ENCODE measurements around the gene VPS16. TPM values are rescaled to one million over a fixed set of nuclear protein-coding genes. Genes with fewer than 3 reads are reported as not detected.

The VPS16 gene
- total and polyA plus RNA-seq, 10 donors: 32.0 to 104 (median 44.5) TPM

- intact Hi-C loops (cut with DNase I; ENCODE audit: low total_unique reads): no loop called here
- Histone ChIP-seq H3K4me1 (peaks cover 0 to 34% (median 12%) of the 10 kb centered on the region in 6 donors), H3K27me3 (replicated peaks in 1 of 7) (no peaks in the 10 kb centered on the region), H3K4me3 (no peak overlapping the region), H3K27ac (peak overlapping the region in 3 of 8 donors; percentile 22 to 86 (median 50)), H3K9me3 (no peaks in the 10 kb centered on the region), H3K36me3 (peaks cover 0 to 79% (median 60%) of the 10 kb centered on the region in 6 donors)
- TF ChIP-seq POLR2AphosphoS5 (IDR thresholded peaks at IDR 0.05) (no peak), POLR2A (IDR thresholded peaks at IDR 0.05) (no peak)
- TF ChIP-seq, protein P1, sequence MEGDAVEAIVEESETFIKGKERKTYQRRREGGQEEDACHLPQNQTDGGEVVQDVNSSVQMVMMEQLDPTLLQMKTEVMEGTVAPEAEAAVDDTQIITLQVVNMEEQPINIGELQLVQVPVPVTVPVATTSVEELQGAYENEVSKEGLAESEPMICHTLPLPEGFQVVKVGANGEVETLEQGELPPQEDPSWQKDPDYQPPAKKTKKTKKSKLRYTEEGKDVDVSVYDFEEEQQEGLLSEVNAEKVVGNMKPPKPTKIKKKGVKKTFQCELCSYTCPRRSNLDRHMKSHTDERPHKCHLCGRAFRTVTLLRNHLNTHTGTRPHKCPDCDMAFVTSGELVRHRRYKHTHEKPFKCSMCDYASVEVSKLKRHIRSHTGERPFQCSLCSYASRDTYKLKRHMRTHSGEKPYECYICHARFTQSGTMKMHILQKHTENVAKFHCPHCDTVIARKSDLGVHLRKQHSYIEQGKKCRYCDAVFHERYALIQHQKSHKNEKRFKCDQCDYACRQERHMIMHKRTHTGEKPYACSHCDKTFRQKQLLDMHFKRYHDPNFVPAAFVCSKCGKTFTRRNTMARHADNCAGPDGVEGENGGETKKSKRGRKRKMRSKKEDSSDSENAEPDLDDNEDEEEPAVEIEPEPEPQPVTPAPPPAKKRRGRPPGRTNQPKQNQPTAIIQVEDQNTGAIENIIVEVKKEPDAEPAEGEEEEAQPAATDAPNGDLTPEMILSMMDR (IDR thresholded peaks at IDR 0.05 in 8 of 11, conservative IDR thresholded peaks at IDR 0.05 in 3 of 11): no peak
- no peak for DNase-seq
- WGBS, 5 donors: 94 to 99% (median 95%) methylated on average over 11 to 12 of the region's 12 CpGs
Measured at GRCh38 chr20:2864626-2865025, 24.1 kb downstream of the VPS16 start.

DNA sequence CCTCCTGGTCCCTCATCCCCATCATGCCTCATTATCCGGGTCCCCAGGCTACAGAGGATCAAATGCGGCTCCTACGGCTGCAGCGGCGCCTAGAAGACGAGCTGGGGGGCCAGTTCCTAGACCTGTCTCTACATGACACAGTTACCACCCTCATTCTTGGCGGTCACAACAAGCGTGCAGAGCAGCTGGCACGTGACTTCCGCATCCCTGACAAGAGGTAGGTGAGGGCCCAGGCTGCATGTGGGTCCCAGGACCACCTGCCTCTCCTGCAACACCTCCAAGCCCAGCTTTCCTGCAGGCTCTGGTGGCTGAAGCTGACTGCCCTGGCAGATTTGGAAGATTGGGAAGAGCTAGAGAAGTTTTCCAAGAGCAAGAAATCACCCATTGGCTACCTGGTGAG is 24.6 kb downstream of the VPS16 start:
- peaks cover 0 to 74% (median 59%) of the 10 kb centered on the region in 6 donors for H3K36me3 ChIP-seq

DNA sequence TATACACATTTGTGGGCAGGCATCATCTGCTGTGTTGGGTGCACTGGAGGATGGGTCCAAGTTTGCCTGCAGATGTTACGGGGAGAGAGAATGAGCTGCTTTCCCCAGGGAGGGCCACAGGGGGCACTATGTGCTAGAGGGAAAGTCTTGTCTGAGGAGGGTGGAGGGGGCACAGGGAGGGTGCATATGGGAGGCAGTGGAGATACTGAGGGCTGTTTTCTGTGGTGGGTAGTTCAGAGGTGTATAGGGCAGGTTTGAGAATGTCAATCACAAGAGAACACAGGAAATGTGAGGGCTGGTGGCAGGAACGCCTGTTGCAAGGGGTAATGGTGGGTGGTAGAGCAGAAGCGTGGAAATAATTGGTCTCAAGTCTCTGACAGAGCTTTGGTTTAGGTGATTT is 25.1 kb downstream of the VPS16 start:
- Histone ChIP-seq H3K27ac (peak overlapping the region in 5 of 8 donors; percentile 33 to 86 (median 40)), H3K9me3 (no peaks in the 10 kb centered on the region), H3K4me1 (peaks cover 0 to 39% (median 14%) of the 10 kb centered on the region in 6 donors), H3K36me3 (peaks cover 0 to 69% (median 55%) of the 10 kb centered on the region in 6 donors), H3K27me3 (replicated peaks in 1 of 7) (no peaks in the 10 kb centered on the region), H3K4me3 (peak overlapping the region in 1 of 8 donors; percentile 9)
- intact Hi-C loops (cut with DNase I; ENCODE audit: low total_unique reads): no loop called here
- TF ChIP-seq, protein P1 (IDR thresholded peaks at IDR 0.05 in 8 of 11, conservative IDR thresholded peaks at IDR 0.05 in 3 of 11): peak in 7 of 11 experiments; percentile 8 to 28 (median 20)
- TF ChIP-seq POLR2AphosphoS5 (IDR thresholded peaks at IDR 0.05): peak in 1 of 3 donors; percentile 33
- TF ChIP-seq POLR2A (IDR thresholded peaks at IDR 0.05): no peak
- WGBS, 5 donors: 61 to 85% (median 79%) methylated on average over 3 of the region's 3 CpGs
- DNase-seq: no peak

More for the DNA sequence above, 24.6 kb downstream of the VPS16 start:
- Histone ChIP-seq H3K4me3 (peak overlapping the region in 1 of 8 donors; percentile 9), H3K27ac (peak overlapping the region in 5 of 8 donors; percentile 22 to 86 (median 39)), H3K9me3 (no peaks in the 10 kb centered on the region), H3K4me1 (peaks cover 0 to 34% (median 12%) of the 10 kb centered on the region in 6 donors), H3K27me3 (replicated peaks in 1 of 7) (no peaks in the 10 kb centered on the region)
- TF ChIP-seq POLR2AphosphoS5 (IDR thresholded peaks at IDR 0.05) (no peak), POLR2A (IDR thresholded peaks at IDR 0.05) (no peak)
- TF ChIP-seq, protein P1 (IDR thresholded peaks at IDR 0.05 in 8 of 11, conservative IDR thresholded peaks at IDR 0.05 in 3 of 11): no peak
- no peak for DNase-seq
- WGBS, 5 donors: 88 to 99% (median 98%) methylated on average over 10 of the region's 10 CpGs
- intact Hi-C loops (cut with DNase I; ENCODE audit: low total_unique reads): no loop called here

GRCh38 chr20:2866236-2866635 is 25.7 kb downstream of the VPS16 start:
- H3K4me3 ChIP-seq: no peak overlapping the region
- no peak for DNase-seq
- H3K27ac ChIP-seq: peak overlapping the region in 3 of 8 donors; percentile 23 to 86 (median 40)
- intact Hi-C loops (cut with DNase I; ENCODE audit: low total_unique reads): no loop called here
- peaks cover 0 to 63% (median 49%) of the 10 kb centered on the region in 6 donors for H3K36me3 ChIP-seq
- H3K4me1 ChIP-seq: peaks cover 0 to 45% (median 20%) of the 10 kb centered on the region in 6 donors
- WGBS, 5 donors: 75 to 93% (median 79%) methylated on average over 11 of the region's 11 CpGs
- peaks cover 0 to 1% (median 0%) of the 10 kb centered on the region in 7 donors for H3K27me3 ChIP-seq (replicated peaks in 1 of 7)
- no peaks in the 10 kb centered on the region for H3K9me3 ChIP-seq
- TF ChIP-seq POLR2AphosphoS5 (IDR thresholded peaks at IDR 0.05) (peak in 2 of 3 donors; percentile 13 to 23), POLR2A (IDR thresholded peaks at IDR 0.05) (no peak)
- TF ChIP-seq, protein P1 (IDR thresholded peaks at IDR 0.05 in 8 of 11, conservative IDR thresholded peaks at IDR 0.05 in 3 of 11): no peak

Data from spleen (tissue), 11 donors.